ENCODE results near the gene ZNF483. TPM values are rescaled to one million over a fixed set of nuclear protein-coding genes. Genes with fewer than 3 reads are reported as not detected.

Gene ZNF483
- total RNA-seq, 1 donor from 2014 or later: 8.7 TPM

DNA sequence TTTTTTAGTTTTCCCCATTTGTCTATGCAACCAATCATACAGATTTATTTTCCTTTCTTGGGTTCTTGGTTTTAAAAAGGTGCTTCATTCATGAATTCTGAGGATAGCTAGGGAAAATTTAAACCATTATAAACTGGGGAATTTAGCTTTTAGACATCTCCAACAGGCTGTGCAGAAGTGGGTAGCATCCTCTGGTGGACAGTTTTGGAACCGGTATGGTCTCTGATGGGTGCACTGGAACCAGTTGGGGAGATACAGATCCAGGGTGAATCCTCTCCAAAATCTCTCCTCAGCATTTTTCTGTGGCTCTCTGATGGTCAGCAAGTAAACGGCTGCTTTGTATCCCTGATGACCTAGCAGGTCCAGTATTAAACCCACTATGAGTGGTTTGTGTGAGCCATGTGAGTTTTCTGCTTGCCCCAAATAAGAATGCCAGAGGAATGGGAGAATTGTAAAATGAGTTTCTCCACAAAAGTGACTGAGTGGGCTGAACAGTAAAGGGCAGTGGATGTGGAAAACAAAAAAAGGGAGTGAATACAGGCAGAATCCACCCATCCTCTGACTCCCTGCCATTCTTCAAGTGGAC, 97.0 kb downstream of the ZNF483 start:
- Histone ChIP-seq H3K9me3 (no peaks in the 10 kb centered on the region), H3K4me3 (no peak overlapping the region), H3K27ac (no peak overlapping the region), H3K36me3 (no peaks in the 10 kb centered on the region), H3K27me3 (no peaks in the 10 kb centered on the region), H3K4me1 (peaks cover 8% of the 10 kb centered on the region)
- DNase-seq: no peak
- intact Hi-C loops (cut with DNase I): no loop called here
- ATAC-seq: peak; percentile 95
- TF ChIP-seq, protein P1, sequence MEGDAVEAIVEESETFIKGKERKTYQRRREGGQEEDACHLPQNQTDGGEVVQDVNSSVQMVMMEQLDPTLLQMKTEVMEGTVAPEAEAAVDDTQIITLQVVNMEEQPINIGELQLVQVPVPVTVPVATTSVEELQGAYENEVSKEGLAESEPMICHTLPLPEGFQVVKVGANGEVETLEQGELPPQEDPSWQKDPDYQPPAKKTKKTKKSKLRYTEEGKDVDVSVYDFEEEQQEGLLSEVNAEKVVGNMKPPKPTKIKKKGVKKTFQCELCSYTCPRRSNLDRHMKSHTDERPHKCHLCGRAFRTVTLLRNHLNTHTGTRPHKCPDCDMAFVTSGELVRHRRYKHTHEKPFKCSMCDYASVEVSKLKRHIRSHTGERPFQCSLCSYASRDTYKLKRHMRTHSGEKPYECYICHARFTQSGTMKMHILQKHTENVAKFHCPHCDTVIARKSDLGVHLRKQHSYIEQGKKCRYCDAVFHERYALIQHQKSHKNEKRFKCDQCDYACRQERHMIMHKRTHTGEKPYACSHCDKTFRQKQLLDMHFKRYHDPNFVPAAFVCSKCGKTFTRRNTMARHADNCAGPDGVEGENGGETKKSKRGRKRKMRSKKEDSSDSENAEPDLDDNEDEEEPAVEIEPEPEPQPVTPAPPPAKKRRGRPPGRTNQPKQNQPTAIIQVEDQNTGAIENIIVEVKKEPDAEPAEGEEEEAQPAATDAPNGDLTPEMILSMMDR (IDR thresholded peaks at IDR 0.05): peak; percentile 93

- no peaks in the 10 kb centered on the region for H3K36me3 ChIP-seq
- peaks cover 8% of the 10 kb centered on the region for H3K4me1 ChIP-seq
- H3K4me3 ChIP-seq: no peak overlapping the region
- ATAC-seq (peak; percentile 75), DNase-seq (peak; percentile 68)
- TF ChIP-seq, protein P1 (IDR thresholded peaks at IDR 0.05): no peak
- no peaks in the 10 kb centered on the region for H3K27me3 ChIP-seq
- H3K27ac ChIP-seq: no peak overlapping the region
- H3K9me3 ChIP-seq: no peaks in the 10 kb centered on the region
- intact Hi-C loops (cut with DNase I): no loop called here
These were observed 97.6 kb downstream of the ZNF483 start for GRCh38 chr9:111622626-111623025.

Other genes starting within 250 kb of the ZNF483 start
- not detected for gene OR2K2, start 195.0 kb upstream of the ZNF483 start, total RNA-seq
- 84.9 TPM for gene ECPAS, start 40.8 kb upstream of the ZNF483 start, total RNA-seq
- 38.0 TPM for gene PTGR1, start 74.5 kb downstream of the ZNF483 start, total RNA-seq
- 6.6 TPM for gene DNAJC25, start 106.2 kb downstream of the ZNF483 start, total RNA-seq
- 33.4 TPM for gene GNG10, start 136.4 kb downstream of the ZNF483 start, total RNA-seq